HG03135 (cell line): ENCODE results near the gene CDC123.
"Not testable (repeated sequence)": the region's sequence is repeated elsewhere in the genome, so short reads cannot be mapped to it uniquely, and the experiment has no call there.

Source experiments
- ATAC-seq: cut with Tn5 transposase; IDR thresholded peaks from one replicate; pipeline ENCODE4 v1.9.1; 2021; ENCODE audit warnings: mild to moderate bottlenecking, moderate library complexity; ENCODE audit not compliant: unreplicated experiment

The CDC123 gene

GRCh38 chr10:12195603-12196506 lies at the start of gene CDC123, which contains the start of gene NUDT5:
TSS of gene CDC123 (plus strand) at chr10:12196188. CDS start at chr10:12196246, 58 bp downstream.
TSS of gene NUDT5 (minus strand) at chr10:12195891. CDS start at chr10:12186291, 9,600 bp downstream.
- peak; percentile 87 for ATAC-seq

- no peak for ATAC-seq
Measured at GRCh38 chr10:12150163-12150562, 45.8 kb upstream of the CDC123 start.

GRCh38 chr10:12154516-12154915 lies 41.5 kb upstream of the CDC123 start:
- ATAC-seq: no peak

GRCh38 chr10:12156367-12157123 lies 39.4 kb upstream of the CDC123 start:
- ATAC-seq: no peak

- no peak for ATAC-seq
Measured at GRCh38 chr10:12158111-12158510, 37.9 kb upstream of the CDC123 start.

GRCh38 chr10:12160664-12161063 lies 35.3 kb upstream of the CDC123 start:
- no peak for ATAC-seq

GRCh38 chr10:12162927-12163326 lies 33.1 kb upstream of the CDC123 start:
- ATAC-seq: no peak

GRCh38 chr10:12164085-12164484 lies 31.9 kb upstream of the CDC123 start:
- ATAC-seq: no peak

GRCh38 chr10:12165036-12165435 lies 31.0 kb upstream of the CDC123 start:
- no peak for ATAC-seq

GRCh38 chr10:12165999-12166775 lies 29.8 kb upstream of the CDC123 start:
- no peak for ATAC-seq

GRCh38 chr10:12171512-12171911 lies 24.5 kb upstream of the CDC123 start:
- not testable (repeated sequence) for ATAC-seq

GRCh38 chr10:12177642-12178041 lies 18.3 kb upstream of the CDC123 start:
- no peak for ATAC-seq

- no peak for ATAC-seq
Measured at GRCh38 chr10:12179606-12180170, 16.3 kb upstream of the CDC123 start.

GRCh38 chr10:12180221-12180974 lies 15.6 kb upstream of the CDC123 start:
- no peak for ATAC-seq

- peak; percentile 70 for ATAC-seq
Measured at GRCh38 chr10:12181065-12181775, 14.8 kb upstream of the CDC123 start.

GRCh38 chr10:12184165-12184564 lies 11.8 kb upstream of the CDC123 start:
- no peak for ATAC-seq

- no peak for ATAC-seq
Measured at GRCh38 chr10:12186323-12186722, 9.7 kb upstream of the CDC123 start.

GRCh38 chr10:12187321-12187905 lies 8.6 kb upstream of the CDC123 start:
- ATAC-seq: no peak

- no peak for ATAC-seq
Measured at GRCh38 chr10:12188656-12189055, 7.3 kb upstream of the CDC123 start.
